Measurements from ENCODE around the gene C1QTNF9. TPM values are rescaled to one million over a fixed set of nuclear protein-coding genes. Genes with fewer than 3 reads are reported as not detected.

The C1QTNF9 gene
- total and polyA plus RNA-seq, 2 of the 4 experiments (the other 2 are of a cell fraction), result 0.18 to 0.21 TPM

- no peaks in the 10 kb centered on the region for H3K9me3 ChIP-seq (ENCODE audit: control insufficient read depth, insufficient read depth, low read length)
- no peak overlapping the region for H3K4me3 ChIP-seq (ENCODE audit: insufficient read depth, low read depth, low read length)
- no peak overlapping the region for H4K8ac ChIP-seq (ENCODE audit: low read depth in 2 of 2, low read length in 2 of 2)
- dilution Hi-C loops (cut with HindIII; ENCODE audit: low sequenced_read_pairs, unreplicated experiment) (no loop called here), intact Hi-C loops (cut with micrococcal nuclease) (no loop called here), in situ Hi-C loops (cut with MboI; ENCODE audit: low sequenced_read_pairs) (no loop called here)
- no peak overlapping the region for H2BK5ac ChIP-seq (ENCODE audit: low read depth, low read length, poor library complexity, severe bottlenecking)
- no peak overlapping the region for H2AK9ac ChIP-seq (replicated peaks; ENCODE audit: low read depth, low read length, poor library complexity)
- WGBS, 2 experiments (ENCODE audit: extremely low coverage in 2 of 2, insufficient read length in 1 of 2), result no CpG with 5 or more reads among the region's 3 CpGs
- no peaks in the 10 kb centered on the region for H3K27me3 ChIP-seq (ENCODE audit: control insufficient read depth, insufficient read depth, low read length)
- no peak overlapping the region for H3K4ac ChIP-seq (ENCODE audit: low read depth, low read length)
- no peak overlapping the region for H3K9ac ChIP-seq (ENCODE audit: low read depth, low read length)
- peaks cover 3% of the 10 kb centered on the region; the same call in 1 of the 2 replicates for H3K9me1 ChIP-seq (ENCODE audit: insufficient read depth, low read length)
- H3K36me3 ChIP-seq (ENCODE audit: control insufficient read depth, insufficient read depth, low read length), result no peaks in the 10 kb centered on the region
- no peak overlapping the region for H3K18ac ChIP-seq (ENCODE audit: low read depth, low read length)
- no peak overlapping the region for H2BK20ac ChIP-seq (ENCODE audit: low read depth, low read length)
- no TSS peak for BruUV-seq (replicated peaks)
- no peak overlapping the region for H2AK5ac ChIP-seq (ENCODE audit: low read depth, low read length)
- TF ChIP-seq MAZ (IDR thresholded peaks at IDR 0.05; ENCODE audit: borderline replicate concordance, low read depth, low read length) (no peak), MXI1 (IDR thresholded peaks at IDR 0.05; ENCODE audit: borderline replicate concordance, low read depth, low read length) (no peak), SMC3 (IDR thresholded peaks at IDR 0.05; ENCODE audit: low read depth, low read length) (no peak), RCOR1 (IDR thresholded peaks at IDR 0.05; ENCODE audit: insufficient replicate concordance, low read length) (no peak), CTCF (conservative IDR thresholded peaks at IDR 0.05; ENCODE audit: low read depth, low read length) (no peak), NFE2L2 (IDR thresholded peaks at IDR 0.05; ENCODE audit: low read depth, low read length) (no peak), BHLHE40 (IDR thresholded peaks at IDR 0.05; ENCODE audit: low read depth, low read length) (no peak), USF2 (IDR thresholded peaks at IDR 0.05; ENCODE audit: low read depth, low read length) (no peak), RAD21 (IDR thresholded peaks at IDR 0.05; ENCODE audit: low read length) (no peak), RFX5 (IDR thresholded peaks at IDR 0.05; ENCODE audit: low read depth, low read length) (no peak), ELK1 (IDR thresholded peaks at IDR 0.05; ENCODE audit: borderline replicate concordance, low read depth, low read length) (no peak), FOS (IDR thresholded peaks at IDR 0.05; ENCODE audit: low read depth, low read length) (no peak), CHD1 (IDR thresholded peaks at IDR 0.05; ENCODE audit: low read depth, low read length) (no peak)
- no peak overlapping the region for H4K5ac ChIP-seq (ENCODE audit: low read depth, low read length)
- DNase-seq, result peak; percentile 46
- no peak overlapping the region for H3K56ac ChIP-seq (ENCODE audit: extremely low read depth, insufficient read depth, low read length)
- no peaks in the 10 kb centered on the region for H3K79me1 ChIP-seq (ENCODE audit: low read depth in 1 of 2, low read length in 2 of 2)
- peak; percentile 73 for ATAC-seq (ENCODE audit: low read depth)
- no peak overlapping the region for H2BK120ac ChIP-seq (ENCODE audit: low read depth, low read length)
- no peak overlapping the region for H4K91ac ChIP-seq (ENCODE audit: insufficient read depth, low read depth, low read length)
- H3K4me1 ChIP-seq (ENCODE audit: control insufficient read depth, insufficient read depth, low read length), result peaks cover 2% of the 10 kb centered on the region; the same call in 1 of the 2 replicates
- no peak overlapping the region for H3K4me2 ChIP-seq (ENCODE audit: low read depth, low read length)
- ChIA-PET POLR2A (ENCODE audit: unreplicated experiment) (no interaction called here), CTCF (no interaction called here)
- H3K23ac ChIP-seq (ENCODE audit: low read depth, low read length), result no peak overlapping the region
- H2AFZ ChIP-seq (replicated peaks; ENCODE audit: low read length, poor library complexity), result peak overlapping the region; percentile 34
- no peak overlapping the region for H2BK15ac ChIP-seq (ENCODE audit: low read depth, low read length)
- no peak overlapping the region for H3K27ac ChIP-seq (ENCODE audit: insufficient read depth, low read length)
- no peak overlapping the region for H3K14ac ChIP-seq (replicated peaks; ENCODE audit: low read depth, low read length)
- H4K20me1 ChIP-seq (ENCODE audit: insufficient read depth, low read length), result no peaks in the 10 kb centered on the region
Measured at GRCh38 chr13:24341439-24341838, 32.1 kb downstream of the C1QTNF9 start.

Measured in IMR-90 (cell line).